GM12875 (cell line): ENCODE results near the gene PADI1.

Source experiments
- H3K4me3 ChIP-seq: one replicate; pipeline ENCODE4 v1.5.1; 2011; ENCODE audit warnings: low read depth, low read length, control low read depth
- CTCF ChIP-seq: IDR thresholded peaks from 2 replicates; pipeline ENCODE4 v1.5.1; 2011; ENCODE audit warnings: low read depth, mild to moderate bottlenecking, control low read depth, inconsistent platforms, low read length, moderate library complexity, borderline replicate concordance; ENCODE audit not compliant: insufficient read depth

The PADI1 gene

GRCh38 chr1:17194133-17194475 lies 10.8 kb upstream of the PADI1 start:
- no peak for TF ChIP-seq CTCF
- no peak overlapping the region for H3K4me3 ChIP-seq

GRCh38 chr1:17194615-17195528 lies 10.1 kb upstream of the PADI1 start:
- H3K4me3 ChIP-seq: no peak overlapping the region
- TF ChIP-seq CTCF: no peak

- no peak overlapping the region for H3K4me3 ChIP-seq
- TF ChIP-seq CTCF: no peak
Measured at GRCh38 chr1:17195731-17196130, 9.2 kb upstream of the PADI1 start.

GRCh38 chr1:17196496-17197185 lies 8.3 kb upstream of the PADI1 start:
- TF ChIP-seq CTCF: no peak
- H3K4me3 ChIP-seq: no peak overlapping the region

GRCh38 chr1:17197696-17198095 lies 7.2 kb upstream of the PADI1 start:
- H3K4me3 ChIP-seq: no peak overlapping the region
- TF ChIP-seq CTCF: no peak

- TF ChIP-seq CTCF: no peak
- H3K4me3 ChIP-seq: no peak overlapping the region
Measured at GRCh38 chr1:17198476-17199258, 6.3 kb upstream of the PADI1 start.
